ENCODE data around the gene SMS. TPM values are rescaled to one million over a fixed set of nuclear protein-coding genes. Genes with fewer than 3 reads are reported as not detected.

The SMS gene
- total RNA-seq, 1 experiment from 2014 or later, result 218 TPM

- ChIA-PET POLR2A (ENCODE audit: unreplicated experiment) (no interaction called here), CTCF (no interaction called here)
- H3K9me3 ChIP-seq (ENCODE audit: insufficient read depth, low read depth), result no peaks in the 10 kb centered on the region
- no peaks in the 10 kb centered on the region for H3K4me1 ChIP-seq (replicated peaks; ENCODE audit: insufficient read depth)
- no TSS peak for BruUV-seq (replicated peaks)
- DNase-seq, result no peak
- 0 out of 2 replicates have a peak, but pooled peaks cover 7% of the 10 kb centered on the region for H4K20me1 ChIP-seq (ENCODE audit: insufficient read depth)
- H3K4me2 ChIP-seq, result no peak overlapping the region
- no peak for TF ChIP-seq EZH2 (IDR thresholded peaks at IDR 0.05; ENCODE audit: low read depth)
- TF ChIP-seq, protein P1, sequence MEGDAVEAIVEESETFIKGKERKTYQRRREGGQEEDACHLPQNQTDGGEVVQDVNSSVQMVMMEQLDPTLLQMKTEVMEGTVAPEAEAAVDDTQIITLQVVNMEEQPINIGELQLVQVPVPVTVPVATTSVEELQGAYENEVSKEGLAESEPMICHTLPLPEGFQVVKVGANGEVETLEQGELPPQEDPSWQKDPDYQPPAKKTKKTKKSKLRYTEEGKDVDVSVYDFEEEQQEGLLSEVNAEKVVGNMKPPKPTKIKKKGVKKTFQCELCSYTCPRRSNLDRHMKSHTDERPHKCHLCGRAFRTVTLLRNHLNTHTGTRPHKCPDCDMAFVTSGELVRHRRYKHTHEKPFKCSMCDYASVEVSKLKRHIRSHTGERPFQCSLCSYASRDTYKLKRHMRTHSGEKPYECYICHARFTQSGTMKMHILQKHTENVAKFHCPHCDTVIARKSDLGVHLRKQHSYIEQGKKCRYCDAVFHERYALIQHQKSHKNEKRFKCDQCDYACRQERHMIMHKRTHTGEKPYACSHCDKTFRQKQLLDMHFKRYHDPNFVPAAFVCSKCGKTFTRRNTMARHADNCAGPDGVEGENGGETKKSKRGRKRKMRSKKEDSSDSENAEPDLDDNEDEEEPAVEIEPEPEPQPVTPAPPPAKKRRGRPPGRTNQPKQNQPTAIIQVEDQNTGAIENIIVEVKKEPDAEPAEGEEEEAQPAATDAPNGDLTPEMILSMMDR (conservative IDR thresholded peaks at IDR 0.05), result no peak
- no peaks in the 10 kb centered on the region for H3K9me2 ChIP-seq (ENCODE audit: insufficient read depth)
- no peaks in the 10 kb centered on the region for H3K36me3 ChIP-seq (ENCODE audit: low read depth)
- H3K79me2 ChIP-seq (ENCODE audit: low read depth), result peaks cover 77% of the 10 kb centered on the region
- no peak overlapping the region for H3K27ac ChIP-seq
- H3F3A ChIP-seq (ENCODE audit: insufficient read depth, low read depth), result no peaks in the 10 kb centered on the region
- no peak overlapping the region for H3K4me3 ChIP-seq
- intact Hi-C loops (cut with micrococcal nuclease; ENCODE audit: unreplicated experiment), result loop anchor here (10.0 kb wide), 1 partner anchor 98 kb away; no protein-coding TSS in a partner anchor
- no peak overlapping the region for H2AFZ ChIP-seq
- no peaks in the 10 kb centered on the region for H3K27me3 ChIP-seq (ENCODE audit: insufficient read depth, low read depth)
These were observed 22.8 kb downstream of the SMS start for GRCh38 chrX:21963269-21963668.

DNA sequence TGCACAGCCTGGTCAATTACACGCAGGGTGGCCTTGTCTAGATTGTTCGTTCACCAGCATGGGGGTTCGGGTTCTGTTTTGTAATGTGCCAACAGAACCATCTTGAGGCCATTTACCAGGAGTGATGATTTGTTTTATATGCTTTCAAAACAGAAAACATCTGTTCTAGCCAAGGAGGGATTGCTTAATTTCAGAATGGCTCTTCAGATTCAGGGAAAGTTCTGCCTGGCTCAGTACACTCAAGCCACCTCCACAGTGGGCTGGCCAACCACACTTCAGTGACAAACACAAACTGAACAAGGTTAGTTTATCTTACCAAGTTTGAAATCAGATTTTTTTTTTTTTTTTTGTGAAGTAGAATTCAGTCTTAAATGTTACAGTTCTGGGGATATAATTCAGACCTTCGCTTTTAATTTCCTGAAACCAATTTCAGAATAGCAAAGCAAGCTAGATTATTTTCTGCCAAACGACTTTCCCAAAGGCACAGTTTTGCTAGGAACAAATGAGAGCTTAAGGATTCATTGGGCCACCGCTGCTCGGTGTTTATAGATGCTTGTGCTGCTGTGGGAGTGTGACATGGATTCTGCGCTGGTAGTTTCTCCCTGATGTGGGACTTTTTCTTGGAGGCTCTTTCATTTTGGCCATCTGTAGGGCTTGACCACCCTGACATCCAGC is 23.4 kb downstream of the SMS start:
- BruUV-seq (replicated peaks), result no TSS peak
- no peak for DNase-seq
- no peaks in the 10 kb centered on the region for H3K9me3 ChIP-seq (ENCODE audit: insufficient read depth, low read depth)
- CTCF ChIA-PET, result no interaction called here
- no peaks in the 10 kb centered on the region for H3F3A ChIP-seq (ENCODE audit: insufficient read depth, low read depth)
- H3K79me2 ChIP-seq (ENCODE audit: low read depth), result peaks cover 71% of the 10 kb centered on the region
- 0 out of 2 replicates have a peak, but pooled peaks cover 1% of the 10 kb centered on the region for H4K20me1 ChIP-seq (ENCODE audit: insufficient read depth)
- H3K36me3 ChIP-seq (ENCODE audit: low read depth), result no peaks in the 10 kb centered on the region
- intact Hi-C loops (cut with micrococcal nuclease; ENCODE audit: unreplicated experiment), result loop anchor here (10.0 kb wide), 1 partner anchor 99 kb away; no protein-coding TSS in a partner anchor
- H3K4me1 ChIP-seq (replicated peaks; ENCODE audit: insufficient read depth), result no peaks in the 10 kb centered on the region
- H3K27ac ChIP-seq, result no peak overlapping the region
- no peak for TF ChIP-seq EZH2 (IDR thresholded peaks at IDR 0.05; ENCODE audit: low read depth)
- TF ChIP-seq, protein P1 (conservative IDR thresholded peaks at IDR 0.05), result no peak
- H3K4me3 ChIP-seq, result no peak overlapping the region
- POLR2A ChIA-PET (ENCODE audit: unreplicated experiment), result interaction anchor here (0.6 kb wide), 1 partner anchor 1722 kb away, joined by 5 read pairs; no protein-coding TSS in a partner anchor
- H3K9me2 ChIP-seq (ENCODE audit: insufficient read depth), result no peaks in the 10 kb centered on the region
- no peak overlapping the region for H3K4me2 ChIP-seq
- H3K27me3 ChIP-seq (ENCODE audit: insufficient read depth, low read depth), result no peaks in the 10 kb centered on the region
- no peak overlapping the region for H2AFZ ChIP-seq

DNA sequence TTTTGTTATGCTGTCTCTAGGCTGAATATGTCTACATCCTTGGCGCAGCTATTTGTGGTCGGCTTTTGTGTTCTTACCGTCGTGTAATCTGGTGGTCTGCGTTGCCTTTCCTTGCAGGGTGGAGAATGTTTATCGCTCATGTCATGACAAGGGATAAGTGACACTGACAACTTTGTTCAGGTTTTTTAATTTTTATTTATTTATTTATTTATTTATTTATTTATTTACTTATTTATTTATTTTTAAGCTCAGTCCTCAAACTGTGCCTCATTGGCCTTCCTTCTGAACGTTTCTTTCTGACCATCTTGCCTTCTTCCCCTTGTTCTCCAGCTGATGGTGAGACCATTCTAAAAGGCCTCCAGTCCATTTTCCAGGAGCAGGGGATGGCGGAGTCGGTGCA is 26.4 kb downstream of the SMS start:
- TF ChIP-seq EZH2 (IDR thresholded peaks at IDR 0.05; ENCODE audit: low read depth), result no peak
- H3K27ac ChIP-seq, result no peak overlapping the region
- POLR2A ChIA-PET (ENCODE audit: unreplicated experiment), result interaction anchor here (0.7 kb wide), 1 partner anchor 11 kb away, joined by 3 read pairs; no protein-coding TSS in a partner anchor
- peaks cover 42% of the 10 kb centered on the region for H3K79me2 ChIP-seq (ENCODE audit: low read depth)
- DNase-seq, result no peak
- CTCF ChIA-PET, result no interaction called here
- H3K36me3 ChIP-seq (ENCODE audit: low read depth), result no peaks in the 10 kb centered on the region
- H4K20me1 ChIP-seq (ENCODE audit: insufficient read depth), result no peaks in the 10 kb centered on the region
- H3F3A ChIP-seq (ENCODE audit: insufficient read depth, low read depth), result no peaks in the 10 kb centered on the region
- H3K9me2 ChIP-seq (ENCODE audit: insufficient read depth), result no peaks in the 10 kb centered on the region
- H2AFZ ChIP-seq, result no peak overlapping the region
- no peaks in the 10 kb centered on the region for H3K9me3 ChIP-seq (ENCODE audit: insufficient read depth, low read depth)
- no peaks in the 10 kb centered on the region for H3K27me3 ChIP-seq (ENCODE audit: insufficient read depth, low read depth)
- H3K4me2 ChIP-seq, result no peak overlapping the region
- no peaks in the 10 kb centered on the region for H3K4me1 ChIP-seq (replicated peaks; ENCODE audit: insufficient read depth)
- no TSS peak for BruUV-seq (replicated peaks)
- no peak overlapping the region for H3K4me3 ChIP-seq
- intact Hi-C loops (cut with micrococcal nuclease; ENCODE audit: unreplicated experiment), result loop anchor here (10.0 kb wide), 1 partner anchor 102 kb away; no protein-coding TSS in a partner anchor
